ENCODE measurements around the gene SNF8.
"Not testable (repeated sequence)": the region's sequence is repeated elsewhere in the genome, so short reads cannot be mapped to it uniquely, and the experiment has no call there.

The SNF8 gene

GRCh38 chr17:48944515-48945260 is at the start of gene SNF8:
Gene SNF8, minus strand, starts transcription at chr17:48944842. Its CDS starts 108 bp downstream, at chr17:48944734.
- DNase-seq (ENCODE audit: low read depth in 2 of 2): peak; percentile 74 to 75

GRCh38 chr17:48993951-48994350 is 49.3 kb upstream of the SNF8 start:
- DNase-seq (ENCODE audit: low read depth in 2 of 2): no peak

- no peak for DNase-seq (ENCODE audit: low read depth in 2 of 2)
These were observed 48.7 kb upstream of the SNF8 start for GRCh38 chr17:48993305-48993704.

- no peak for DNase-seq (ENCODE audit: low read depth in 2 of 2)
These were observed 47.8 kb upstream of the SNF8 start for GRCh38 chr17:48992444-48992843.

- no peak for DNase-seq (ENCODE audit: low read depth in 2 of 2)
These were observed 46.3 kb upstream of the SNF8 start for GRCh38 chr17:48990882-48991357.

- no peak for DNase-seq (ENCODE audit: low read depth in 2 of 2)
These were observed 44.5 kb upstream of the SNF8 start for GRCh38 chr17:48989100-48989499.

- DNase-seq (ENCODE audit: low read depth in 2 of 2): no peak
These were observed 41.0 kb upstream of the SNF8 start for GRCh38 chr17:48985436-48986245.

- no peak for DNase-seq (ENCODE audit: low read depth in 2 of 2)
These were observed 37.4 kb upstream of the SNF8 start for GRCh38 chr17:48981927-48982539.

- DNase-seq (ENCODE audit: low read depth in 2 of 2): no peak
These were observed 29.2 kb upstream of the SNF8 start for GRCh38 chr17:48973806-48974205.

GRCh38 chr17:48972749-48973097 is 28.1 kb upstream of the SNF8 start:
- no peak for DNase-seq (ENCODE audit: low read depth in 2 of 2)

GRCh38 chr17:48970865-48971687 is 26.4 kb upstream of the SNF8 start:
- no peak for DNase-seq (ENCODE audit: low read depth in 2 of 2)

GRCh38 chr17:48970224-48970623 is 25.6 kb upstream of the SNF8 start:
- DNase-seq (ENCODE audit: low read depth in 2 of 2): no peak

- DNase-seq (ENCODE audit: low read depth in 2 of 2): no peak
These were observed 17.0 kb upstream of the SNF8 start for GRCh38 chr17:48961516-48962233.

GRCh38 chr17:48960834-48961515 is 16.3 kb upstream of the SNF8 start:
- no peak for DNase-seq (ENCODE audit: low read depth in 2 of 2)

- no peak for DNase-seq (ENCODE audit: low read depth in 2 of 2)
These were observed 9.7 kb upstream of the SNF8 start for GRCh38 chr17:48954300-48954755.

- DNase-seq (ENCODE audit: low read depth in 2 of 2): no peak
These were observed 8.3 kb upstream of the SNF8 start for GRCh38 chr17:48952904-48953303.

- DNase-seq (ENCODE audit: low read depth in 2 of 2): no peak
These were observed 6.9 kb upstream of the SNF8 start for GRCh38 chr17:48951572-48951971.

- DNase-seq (ENCODE audit: low read depth in 2 of 2): not testable (repeated sequence)
These were observed 614 bp upstream of the SNF8 start for GRCh38 chr17:48945261-48945651.

GRCh38 chr17:48933035-48933434 is 11.6 kb downstream of the SNF8 start:
- no peak for DNase-seq (ENCODE audit: low read depth in 2 of 2)

GRCh38 chr17:48930435-48930873 is 14.2 kb downstream of the SNF8 start:
- DNase-seq (ENCODE audit: low read depth in 2 of 2): no peak

All from fibroblast of skin of left quadriceps (primary cell).